Jurkat, Clone E6-1 (cell line): ENCODE results near the gene SLC9A9.

Experiments
- DNase-seq: peaks from one replicate; pipeline ENCODE4 v3.0.0-alpha.2; 2011; ENCODE audit warnings: low read depth, low spot score
- H3K4me3 ChIP-seq: 2 replicates; pipeline ENCODE4 v1.5.1; 2011; ENCODE audit warnings: mild to moderate bottlenecking, low read length, control low read depth, moderate library complexity

SLC9A9 gene

GRCh38 chr3:143273975-143274690, 574.1 kb downstream of the SLC9A9 start:
- H3K4me3 ChIP-seq, result no peak overlapping the region
- DNase-seq, result no peak

- DNase-seq, result no peak
- no peak overlapping the region for H3K4me3 ChIP-seq
Measured at GRCh38 chr3:143271136-143271535, 577.1 kb downstream of the SLC9A9 start.

GRCh38 chr3:143269741-143270140, 578.5 kb downstream of the SLC9A9 start:
- no peak for DNase-seq

GRCh38 chr3:143267989-143268388, 580.3 kb downstream of the SLC9A9 start:
- no peak overlapping the region for H3K4me3 ChIP-seq
- DNase-seq, result no peak

More at GRCh38 chr3:143269741-143270140, 578.5 kb downstream of the SLC9A9 start:
- no peak overlapping the region for H3K4me3 ChIP-seq

GRCh38 chr3:143266927-143267326, 581.3 kb downstream of the SLC9A9 start:
- DNase-seq, result no peak
- no peak overlapping the region for H3K4me3 ChIP-seq

- DNase-seq, result no peak
Measured at GRCh38 chr3:143266511-143266910, 581.8 kb downstream of the SLC9A9 start.

GRCh38 chr3:143265501-143266070, 582.7 kb downstream of the SLC9A9 start:
- H3K4me3 ChIP-seq, result no peak overlapping the region
- DNase-seq, result no peak

More at GRCh38 chr3:143266511-143266910, 581.8 kb downstream of the SLC9A9 start:
- no peak overlapping the region for H3K4me3 ChIP-seq

- H3K4me3 ChIP-seq, result no peak overlapping the region
- DNase-seq, result no peak
Measured at GRCh38 chr3:143263852-143264513, 584.3 kb downstream of the SLC9A9 start.

GRCh38 chr3:143261848-143262247, 586.4 kb downstream of the SLC9A9 start:
- H3K4me3 ChIP-seq, result no peak overlapping the region
- no peak for DNase-seq

GRCh38 chr3:143258692-143259091, 589.6 kb downstream of the SLC9A9 start:
- DNase-seq, result no peak
- H3K4me3 ChIP-seq, result no peak overlapping the region

GRCh38 chr3:143256416-143256815, 591.9 kb downstream of the SLC9A9 start:
- no peak overlapping the region for H3K4me3 ChIP-seq
- no peak for DNase-seq

- H3K4me3 ChIP-seq, result no peak overlapping the region
- no peak for DNase-seq
Measured at GRCh38 chr3:143255739-143256138, 592.5 kb downstream of the SLC9A9 start.

- no peak for DNase-seq
- no peak overlapping the region for H3K4me3 ChIP-seq
Measured at GRCh38 chr3:143252931-143253330, 595.3 kb downstream of the SLC9A9 start.

- no peak for DNase-seq
- no peak overlapping the region for H3K4me3 ChIP-seq
Measured at GRCh38 chr3:143249014-143249413, 599.3 kb downstream of the SLC9A9 start.

- H3K4me3 ChIP-seq, result no peak overlapping the region
- no peak for DNase-seq
Measured at GRCh38 chr3:143247073-143247472, 601.2 kb downstream of the SLC9A9 start.

- no peak overlapping the region for H3K4me3 ChIP-seq
- DNase-seq, result no peak
Measured at GRCh38 chr3:143245692-143246091, 602.6 kb downstream of the SLC9A9 start.

- DNase-seq, result no peak
- no peak overlapping the region for H3K4me3 ChIP-seq
Measured at GRCh38 chr3:143244516-143245063, 603.7 kb downstream of the SLC9A9 start.

GRCh38 chr3:143243686-143244085, 604.6 kb downstream of the SLC9A9 start:
- no peak overlapping the region for H3K4me3 ChIP-seq
- no peak for DNase-seq

GRCh38 chr3:143242691-143243090, 605.6 kb downstream of the SLC9A9 start:
- no peak for DNase-seq

GRCh38 chr3:143242101-143242500, 606.2 kb downstream of the SLC9A9 start:
- no peak for DNase-seq
- no peak overlapping the region for H3K4me3 ChIP-seq

More at GRCh38 chr3:143242691-143243090, 605.6 kb downstream of the SLC9A9 start:
- H3K4me3 ChIP-seq, result no peak overlapping the region
